ENCODE data around the gene PSENEN. TPM values are rescaled to one million over a fixed set of nuclear protein-coding genes. Genes with fewer than 3 reads are reported as not detected.

PSENEN gene
- total and polyA plus RNA-seq, 9 of the 15 experiments (the other 6 are each of a cell fraction or from before 2014, with no cell fraction given) = 34.5 to 299 (median 61.1) TPM

- TF ChIP-seq TAF1 (IDR thresholded peaks at IDR 0.05; ENCODE audit: control insufficient read depth, extremely low read depth, insufficient read depth, low read length, severe bottlenecking) (peak; percentile 43), E2F8 (IDR thresholded peaks at IDR 0.05; ENCODE audit: low read depth, partially characterized antibody) (no peak), LEF1 (IDR thresholded peaks at IDR 0.05) (no peak), FOXJ2 (tag; IDR thresholded peaks at IDR 0.05) (peak; percentile 72; the same call in 1 of the 2 replicates), TAF9B (IDR thresholded peaks at IDR 0.05; ENCODE audit: partially characterized antibody) (no peak), ZNF318 (IDR thresholded peaks at IDR 0.05; ENCODE audit: borderline replicate concordance in 1 of 2, low read depth in 1 of 2) (no peak), ZBTB43 (CRISPR knock-in tag; IDR thresholded peaks at IDR 0.05) (no peak), PURB (CRISPR knock-in tag; IDR thresholded peaks at IDR 0.05; ENCODE audit: low read depth) (no peak), RBBP5 (IDR thresholded peaks at IDR 0.05; ENCODE audit: borderline replicate concordance, insufficient read depth, low read length, poor library complexity, severe bottlenecking) (no peak), ZNF395 (CRISPR knock-in tag; IDR thresholded peaks at IDR 0.05) (no peak), ZKSCAN8 (CRISPR knock-in tag; IDR thresholded peaks at IDR 0.05) (no peak)
Measured at GRCh38 chr19:35745328-35746086, at the start of gene PSENEN, which contains the start of gene U2AF1L4 (continued).
